ENCODE data around the gene TEN1.

DNA sequence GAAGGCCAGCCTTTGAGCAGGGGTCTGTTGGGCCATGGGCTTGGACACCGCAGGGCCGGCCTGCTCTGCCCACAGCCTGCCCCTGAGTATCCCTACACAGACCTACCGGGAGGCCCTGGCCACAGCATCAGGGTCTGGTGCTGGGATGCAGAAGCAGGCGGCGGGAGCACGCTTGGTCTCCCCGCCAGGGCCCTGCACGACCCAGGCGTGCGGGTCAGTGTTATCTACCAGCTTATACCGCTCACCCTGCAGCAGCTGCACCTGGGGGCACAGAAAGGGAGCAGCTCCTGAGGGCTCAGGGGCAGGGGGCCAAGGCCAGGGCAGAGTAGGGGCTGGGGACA, 39.3 kb downstream of the TEN1 start:
- TF ChIP-seq EZH2 (IDR thresholded peaks at IDR 0.05; ENCODE audit: low read length, missing control alignments), result no peak
- TF ChIP-seq, protein P1, sequence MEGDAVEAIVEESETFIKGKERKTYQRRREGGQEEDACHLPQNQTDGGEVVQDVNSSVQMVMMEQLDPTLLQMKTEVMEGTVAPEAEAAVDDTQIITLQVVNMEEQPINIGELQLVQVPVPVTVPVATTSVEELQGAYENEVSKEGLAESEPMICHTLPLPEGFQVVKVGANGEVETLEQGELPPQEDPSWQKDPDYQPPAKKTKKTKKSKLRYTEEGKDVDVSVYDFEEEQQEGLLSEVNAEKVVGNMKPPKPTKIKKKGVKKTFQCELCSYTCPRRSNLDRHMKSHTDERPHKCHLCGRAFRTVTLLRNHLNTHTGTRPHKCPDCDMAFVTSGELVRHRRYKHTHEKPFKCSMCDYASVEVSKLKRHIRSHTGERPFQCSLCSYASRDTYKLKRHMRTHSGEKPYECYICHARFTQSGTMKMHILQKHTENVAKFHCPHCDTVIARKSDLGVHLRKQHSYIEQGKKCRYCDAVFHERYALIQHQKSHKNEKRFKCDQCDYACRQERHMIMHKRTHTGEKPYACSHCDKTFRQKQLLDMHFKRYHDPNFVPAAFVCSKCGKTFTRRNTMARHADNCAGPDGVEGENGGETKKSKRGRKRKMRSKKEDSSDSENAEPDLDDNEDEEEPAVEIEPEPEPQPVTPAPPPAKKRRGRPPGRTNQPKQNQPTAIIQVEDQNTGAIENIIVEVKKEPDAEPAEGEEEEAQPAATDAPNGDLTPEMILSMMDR (conservative IDR thresholded peaks at IDR 0.05 in 1 of 2, IDR thresholded peaks at IDR 0.05 in 1 of 2; ENCODE audit: low read depth in 1 of 2, low read length in 2 of 2), result no peak
